Spleen (tissue), 7 donors: Measurements from ENCODE around the gene TSPAN18.
A peak's percentile ranks its signal among the peaks of the same experiment; 100 is the strongest.

Source experiments
- CTCF ChIP-seq, 11 experiments: fragments of 200-600 bp in 7 of 11; fragments of 450-650 bp in 4 of 11; sonication (generic) in 4 of 11; IDR thresholded peaks in 8 of 11; conservative IDR thresholded peaks in 3 of 11; 1 replicate in 7 of 11; 2 replicates in 4 of 11; pipeline versions ENCODE4 v1.4.0 to v1.8.0; 2016 to 2021; ENCODE audit warnings: antibody characterized with exemption in 11 of 11, inconsistent platforms in 4 of 11, mild to moderate bottlenecking in 1 of 11
- POLR2A ChIP-seq, 3 donors: fragments of 450-650 bp; IDR thresholded peaks; one replicate each; pipeline ENCODE4 v1.5.1; 2017; ENCODE audit warnings: antibody characterized with exemption in 3 of 3, mild to moderate bottlenecking in 1 of 3
- POLR2AphosphoS5 ChIP-seq, 3 donors: sonication (generic); formaldehyde crosslinking; IDR thresholded peaks; one replicate each; pipeline ENCODE4 v1.5.1; 2017; ENCODE audit warnings: antibody characterized with exemption in 3 of 3
- donor health status: DM: no; HTN: no; CAD: no; lungs with moderate emphysema.
- donor health status: DM: no; HTN: no; CAD: no.
- donor health status: DM: no; HTN: no; CAD: no.

GRCh38 chr11:44936525-44936924 is 209.8 kb downstream of the TSPAN18 start:
- TF ChIP-seq CTCF (IDR thresholded peaks at IDR 0.05 in 8 of 11, conservative IDR thresholded peaks at IDR 0.05 in 3 of 11), result peak; percentile 82 to 99 (median 97)
- peak; percentile 48 to 69 (median 64) for TF ChIP-seq POLR2AphosphoS5 (IDR thresholded peaks at IDR 0.05)
- no peak for TF ChIP-seq POLR2A (IDR thresholded peaks at IDR 0.05)
